ENCODE data around the gene GEMIN4.

GEMIN4 gene

GRCh38 chr17:696369-696768 is 55.7 kb downstream of the GEMIN4 start:
- FAIRE-seq (no peak), DNase-seq (ENCODE audit: insufficient read length, low spot score) (no peak)
- no peak for TF ChIP-seq CTCF (IDR thresholded peaks at IDR 0.05; ENCODE audit: insufficient read depth, missing control alignments)

Measured in D721Med (cell line).